Measurements from ENCODE around the gene FKBP3.

- TF ChIP-seq CTCF (IDR thresholded peaks at IDR 0.05) (no peak), EZH2 (IDR thresholded peaks at IDR 0.05; ENCODE audit: borderline replicate concordance, insufficient read depth, low read depth, low read length, poor library complexity, severe bottlenecking) (no peak)
Measured at GRCh38 chr14:45135659-45136395, 1.5 kb upstream of the FKBP3 start, which contains the start of gene FANCM.
